MM.1S (cell line): ENCODE measurements around the gene GTF2H3.

Experiments used
- DNase-seq: peaks from one replicate; pipeline ENCODE4 v3.0.0-alpha.2; 2015
- H2AFZ ChIP-seq: fragments of 300-600 bp; sonication (generic); 2 replicates; pipeline ENCODE4 v1.6.0; 2016; ENCODE audit warnings: antibody characterized with exemption, low read length
- H3F3A ChIP-seq: fragments of 300-600 bp; sonication (generic); 2 replicates; pipeline ENCODE4 v1.6.1; 2016; ENCODE audit warnings: mild to moderate bottlenecking, antibody characterized with exemption, low read length, moderate library complexity, mixed read lengths; ENCODE audit not compliant: insufficient read depth
- H3K27ac ChIP-seq: fragments of 300-600 bp; sonication (generic); 2 replicates; pipeline ENCODE4 v1.5.1; 2016; ENCODE audit warnings: mild to moderate bottlenecking, low read length
- H3K27me3 ChIP-seq: fragments of 300-600 bp; sonication (generic); replicated peaks from 2 replicates; pipeline ENCODE4 v1.6.0; 2016; ENCODE audit warnings: low read length; ENCODE audit not compliant: insufficient read depth
- H3K36me3 ChIP-seq: fragments of 300-600 bp; sonication (generic); replicated peaks from 2 replicates; pipeline ENCODE4 v1.6.1; 2016; ENCODE audit warnings: mild to moderate bottlenecking, low read length, mixed read lengths; ENCODE audit not compliant: insufficient read depth
- H3K4me1 ChIP-seq: fragments of 300-600 bp; sonication (generic); 2 replicates; pipeline ENCODE4 v1.6.1; 2016; ENCODE audit warnings: low read length, mixed read lengths
- H3K4me2 ChIP-seq: fragments of 300-600 bp; sonication (generic); 2 replicates; pipeline ENCODE4 v1.6.0; 2016; ENCODE audit warnings: low read depth, low read length
- H3K4me3 ChIP-seq: fragments of 300-600 bp; sonication (generic); 2 replicates; pipeline ENCODE4 v1.5.1; 2016; ENCODE audit warnings: low read length, mixed read lengths
- H3K79me2 ChIP-seq: fragments of 300-600 bp; sonication (generic); 2 replicates; pipeline ENCODE4 v1.6.1; 2016; ENCODE audit warnings: mixed run types, low read length, mixed read lengths
- H3K9ac ChIP-seq: fragments of 300-600 bp; sonication (generic); 2 replicates; pipeline ENCODE4 v1.6.1; 2016; ENCODE audit warnings: low read length, mixed read lengths
- H3K9me2 ChIP-seq: fragments of 300-600 bp; sonication (generic); replicated peaks from 2 replicates; pipeline ENCODE4 v1.6.1; 2016; ENCODE audit warnings: mild to moderate bottlenecking, low read length, mixed read lengths; ENCODE audit not compliant: insufficient read depth
- H3K9me3 ChIP-seq: fragments of 300-600 bp; sonication (generic); replicated peaks from 2 replicates; pipeline ENCODE4 v1.6.1; 2016; ENCODE audit warnings: mild to moderate bottlenecking, low read length, mixed read lengths; ENCODE audit not compliant: insufficient read depth
- H4K20me1 ChIP-seq: fragments of 300-600 bp; sonication (generic); 2 replicates; pipeline ENCODE4 v1.6.1; 2016; ENCODE audit warnings: mild to moderate bottlenecking, low read length, moderate library complexity, mixed read lengths; ENCODE audit not compliant: insufficient read depth
- EZH2 ChIP-seq: fragments of 300-600 bp; sonication (generic); optimal IDR thresholded peaks from 2 replicates; pipeline ENCODE3; 2017; ENCODE audit warnings: low read depth, mild to moderate bottlenecking, antibody characterized with exemption, low read length, mixed read lengths
- EZH2phosphoT487 ChIP-seq: fragments of 300-600 bp; sonication (generic); IDR thresholded peaks from 2 replicates; pipeline ENCODE4 v1.6.1; 2018; ENCODE audit warnings: antibody characterized with exemption, low read length
- TF ChIP-seq, protein P1 (sequence below): fragments of 300-600 bp; sonication (generic); IDR thresholded peaks from 2 replicates; pipeline ENCODE4 v1.5.1; 2016; ENCODE audit warnings: antibody characterized with exemption, low read length, mixed read lengths

Gene GTF2H3

DNA sequence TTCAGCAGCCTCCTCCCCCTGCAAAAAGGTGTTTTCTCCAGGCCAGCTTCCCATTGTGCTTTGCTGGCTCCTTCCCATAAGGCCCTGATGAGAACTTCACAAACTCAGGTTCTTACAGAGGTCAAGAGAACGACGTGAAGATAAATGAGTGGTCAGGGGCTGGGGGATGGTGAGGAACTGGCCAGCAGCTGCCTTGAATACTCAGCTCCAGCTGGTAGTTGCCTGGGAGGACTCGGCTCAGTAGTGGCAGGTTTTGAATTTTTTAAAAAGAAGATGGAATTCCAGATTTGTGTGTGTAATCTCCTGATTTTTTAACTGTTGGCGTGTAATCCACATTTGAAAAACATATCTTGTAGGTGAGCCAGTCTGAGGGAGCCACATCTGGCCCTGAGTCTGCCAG, 25.9 kb upstream of the GTF2H3 start:
- Histone ChIP-seq H3K9ac (no peak overlapping the region), H3K9me3 (no peaks in the 10 kb centered on the region), H3K4me3 (no peak overlapping the region), H3F3A (no peaks in the 10 kb centered on the region), H2AFZ (no peak overlapping the region), H3K4me1 (no peaks in the 10 kb centered on the region), H4K20me1 (no peaks in the 10 kb centered on the region), H3K27me3 (no peaks in the 10 kb centered on the region), H3K79me2 (peaks cover 36% of the 10 kb centered on the region), H3K4me2 (no peak overlapping the region), H3K27ac (no peak overlapping the region), H3K36me3 (0 out of 2 replicates have a peak, but pooled peaks cover 5% of the 10 kb centered on the region), H3K9me2 (no peaks in the 10 kb centered on the region)
- DNase-seq: no peak
- TF ChIP-seq EZH2phosphoT487: no peak
- TF ChIP-seq, protein P1, sequence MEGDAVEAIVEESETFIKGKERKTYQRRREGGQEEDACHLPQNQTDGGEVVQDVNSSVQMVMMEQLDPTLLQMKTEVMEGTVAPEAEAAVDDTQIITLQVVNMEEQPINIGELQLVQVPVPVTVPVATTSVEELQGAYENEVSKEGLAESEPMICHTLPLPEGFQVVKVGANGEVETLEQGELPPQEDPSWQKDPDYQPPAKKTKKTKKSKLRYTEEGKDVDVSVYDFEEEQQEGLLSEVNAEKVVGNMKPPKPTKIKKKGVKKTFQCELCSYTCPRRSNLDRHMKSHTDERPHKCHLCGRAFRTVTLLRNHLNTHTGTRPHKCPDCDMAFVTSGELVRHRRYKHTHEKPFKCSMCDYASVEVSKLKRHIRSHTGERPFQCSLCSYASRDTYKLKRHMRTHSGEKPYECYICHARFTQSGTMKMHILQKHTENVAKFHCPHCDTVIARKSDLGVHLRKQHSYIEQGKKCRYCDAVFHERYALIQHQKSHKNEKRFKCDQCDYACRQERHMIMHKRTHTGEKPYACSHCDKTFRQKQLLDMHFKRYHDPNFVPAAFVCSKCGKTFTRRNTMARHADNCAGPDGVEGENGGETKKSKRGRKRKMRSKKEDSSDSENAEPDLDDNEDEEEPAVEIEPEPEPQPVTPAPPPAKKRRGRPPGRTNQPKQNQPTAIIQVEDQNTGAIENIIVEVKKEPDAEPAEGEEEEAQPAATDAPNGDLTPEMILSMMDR: no peak
- no peak for TF ChIP-seq EZH2

DNA sequence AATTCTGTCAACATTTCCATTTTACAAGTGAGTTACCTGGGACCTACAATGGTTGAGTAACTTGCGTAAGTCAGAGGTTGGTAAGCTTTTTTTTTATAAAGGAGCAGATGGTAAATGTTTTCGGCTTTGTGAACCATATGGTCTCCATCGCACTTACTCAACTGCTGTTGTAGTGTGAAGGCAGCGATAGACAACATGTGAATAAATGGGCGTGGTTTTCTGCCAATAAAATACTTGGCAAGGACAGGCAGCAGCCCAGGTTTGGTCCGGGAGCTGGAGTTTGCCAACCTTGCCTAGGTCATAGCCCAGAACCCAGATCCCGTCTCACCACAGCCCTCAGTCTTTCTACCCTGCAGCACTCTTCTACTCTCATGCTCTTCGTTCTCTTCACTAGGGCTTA, 25.4 kb upstream of the GTF2H3 start:
- no peak overlapping the region for H3K4me3 ChIP-seq
- no peaks in the 10 kb centered on the region for H3F3A ChIP-seq
- no peaks in the 10 kb centered on the region for H4K20me1 ChIP-seq
- H3K36me3 ChIP-seq: 0 out of 2 replicates have a peak, but pooled peaks cover 5% of the 10 kb centered on the region
- no peaks in the 10 kb centered on the region for H3K9me2 ChIP-seq
- no peak for DNase-seq
- TF ChIP-seq, protein P1: no peak
- no peak for TF ChIP-seq EZH2phosphoT487
- TF ChIP-seq EZH2: no peak
- no peak overlapping the region for H2AFZ ChIP-seq
- no peak overlapping the region for H3K27ac ChIP-seq
- H3K9ac ChIP-seq: no peak overlapping the region
- H3K79me2 ChIP-seq: peaks cover 32% of the 10 kb centered on the region
- H3K27me3 ChIP-seq: no peaks in the 10 kb centered on the region
- no peaks in the 10 kb centered on the region for H3K9me3 ChIP-seq
- H3K4me2 ChIP-seq: no peak overlapping the region
- no peaks in the 10 kb centered on the region for H3K4me1 ChIP-seq

DNA sequence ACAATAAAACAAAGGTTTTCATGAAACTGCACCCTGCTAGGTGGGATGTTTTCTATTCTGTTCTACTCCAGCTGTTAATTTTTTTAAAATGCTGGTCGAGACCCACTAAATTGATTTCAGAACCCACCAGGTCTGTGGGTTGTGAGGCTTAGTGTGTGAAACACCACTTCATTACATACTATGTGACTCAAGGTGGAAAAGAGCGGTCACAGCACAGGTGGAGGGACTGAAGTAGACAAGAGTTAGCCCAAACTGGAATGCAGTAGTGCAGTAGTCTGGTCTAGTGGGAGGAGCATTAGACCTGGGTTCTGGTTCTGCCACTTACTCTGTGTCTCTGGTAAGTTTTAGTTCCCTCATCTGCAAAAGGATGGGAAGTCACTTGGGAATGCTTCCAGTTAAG, 19.5 kb upstream of the GTF2H3 start:
- no peaks in the 10 kb centered on the region for H3K36me3 ChIP-seq
- no peak overlapping the region for H3K27ac ChIP-seq

More for the DNA sequence above, 19.5 kb upstream of the GTF2H3 start:
- no peaks in the 10 kb centered on the region for H3K9me2 ChIP-seq
- H3K4me1 ChIP-seq: no peaks in the 10 kb centered on the region
- H3K27me3 ChIP-seq: no peaks in the 10 kb centered on the region
- H3K79me2 ChIP-seq: no peaks in the 10 kb centered on the region
- no peak overlapping the region for H3K4me2 ChIP-seq
- DNase-seq: no peak
- no peak overlapping the region for H3K9ac ChIP-seq
- no peak overlapping the region for H3K4me3 ChIP-seq
- no peaks in the 10 kb centered on the region for H4K20me1 ChIP-seq
- no peaks in the 10 kb centered on the region for H3K9me3 ChIP-seq
- no peaks in the 10 kb centered on the region for H3F3A ChIP-seq
- TF ChIP-seq EZH2 (no peak), EZH2phosphoT487 (no peak)
- TF ChIP-seq, protein P1: no peak
- no peak overlapping the region for H2AFZ ChIP-seq
